ENCODE measurements around the gene CCDC61.

The CCDC61 gene

DNA sequence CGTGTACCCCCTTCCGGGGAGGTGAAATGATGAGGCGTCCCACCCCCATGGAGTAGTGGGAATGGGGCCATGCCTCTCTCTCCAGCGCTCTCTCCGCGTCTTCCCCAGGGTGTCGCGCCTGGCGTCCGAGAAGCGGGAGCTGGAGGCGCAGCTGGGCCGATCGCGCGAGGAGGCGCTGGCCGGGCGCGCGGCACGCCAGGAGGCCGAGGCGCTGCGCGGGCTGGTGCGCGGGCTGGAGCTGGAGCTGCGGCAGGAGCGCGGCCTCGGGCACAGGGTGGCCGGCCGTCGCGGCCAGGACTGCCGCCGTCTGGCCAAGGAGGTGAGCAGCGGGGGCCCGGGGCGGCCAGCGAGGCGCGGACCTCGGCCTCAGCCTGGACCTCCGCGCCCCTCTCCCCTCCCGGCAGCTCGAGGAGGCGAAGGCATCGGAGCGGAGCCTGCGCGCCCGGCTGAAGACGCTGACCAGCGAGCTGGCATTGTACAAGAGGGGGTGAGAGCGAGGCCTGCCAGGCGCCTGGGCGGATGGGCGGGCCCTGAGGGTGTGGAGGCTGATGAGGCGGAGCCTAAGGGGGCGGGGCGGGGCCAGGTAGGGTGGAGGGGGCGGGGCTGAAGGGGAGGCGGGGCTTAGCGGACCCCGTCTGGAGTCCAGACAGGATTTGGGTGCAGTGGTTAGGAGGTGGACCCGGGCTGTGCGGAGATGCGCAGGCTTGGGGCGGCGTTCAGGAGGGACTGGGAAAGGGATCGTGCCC, 19.8 kb downstream of the CCDC61 start:
- Histone ChIP-seq H3K9ac (ENCODE audit: low read length in 5 of 5) (peak overlapping the region in 2 of 5 donors; percentile 35), H3K27me3 (ENCODE audit: control insufficient read depth in 5 of 5, insufficient read depth in 4 of 5, low read length in 5 of 5) (peaks cover 15 to 22% (median 16%) of the 10 kb centered on the region in 5 donors), H3K27ac (ENCODE audit: low read depth, low read length) (no peak overlapping the region), H3K9me3 (ENCODE audit: control insufficient read depth in 5 of 5, low read length in 5 of 5) (no peaks in the 10 kb centered on the region), H3K4me3 (ENCODE audit: low read depth in 1 of 5, low read length in 5 of 5) (peak overlapping the region in 1 of 5 donors; percentile 42), H3K36me3 (ENCODE audit: control insufficient read depth in 5 of 5, insufficient read depth in 5 of 5, low read length in 5 of 5) (peaks cover 0 to 9% (median 0%) of the 10 kb centered on the region in 5 donors), H3K4me1 (ENCODE audit: control insufficient read depth in 5 of 5, insufficient read depth in 5 of 5, low read length in 5 of 5) (peaks cover 2 to 25% (median 16%) of the 10 kb centered on the region in 5 donors)

DNA sequence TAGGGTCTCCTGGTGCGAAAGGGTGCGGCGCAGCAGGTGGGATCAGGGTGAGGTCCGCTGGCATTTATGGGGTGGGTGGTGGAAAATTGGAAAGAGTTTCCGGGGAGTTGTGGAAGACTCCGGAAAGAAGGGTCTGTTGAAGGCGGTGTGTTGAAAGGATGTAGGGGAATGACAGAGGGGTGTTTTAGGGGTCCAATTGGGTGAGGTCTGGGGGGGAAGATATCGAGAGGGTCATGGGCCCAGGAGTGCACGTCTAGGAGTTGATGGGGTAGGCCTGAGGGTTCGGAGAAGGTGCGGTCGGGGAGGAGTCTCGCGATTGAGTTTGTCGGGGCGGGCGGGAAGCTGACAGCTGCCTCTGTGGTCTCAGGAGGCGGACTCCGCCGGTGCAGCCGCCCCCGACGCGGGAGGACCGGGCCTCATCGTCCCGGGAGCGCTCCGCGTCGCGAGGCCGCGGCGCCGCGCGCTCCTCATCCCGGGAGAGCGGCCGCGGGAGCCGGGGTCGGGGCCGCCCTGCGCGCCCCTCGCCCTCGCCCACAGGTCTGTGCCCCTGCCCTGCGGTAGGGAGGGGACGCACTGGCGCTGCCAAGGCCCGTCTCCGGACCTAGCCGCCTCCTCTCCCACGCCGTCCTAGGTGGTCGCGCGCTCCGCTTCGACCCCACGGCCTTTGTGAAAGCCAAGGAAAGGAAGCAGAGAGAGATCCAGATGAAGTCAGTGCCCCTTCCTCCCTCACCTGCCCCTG, 20.6 kb downstream of the CCDC61 start:
- H3K27ac ChIP-seq (ENCODE audit: low read depth, low read length) = no peak overlapping the region
- H3K4me3 ChIP-seq (ENCODE audit: low read depth in 1 of 5, low read length in 5 of 5) = peak overlapping the region; percentile 72 to 92 (median 86)

DNA sequence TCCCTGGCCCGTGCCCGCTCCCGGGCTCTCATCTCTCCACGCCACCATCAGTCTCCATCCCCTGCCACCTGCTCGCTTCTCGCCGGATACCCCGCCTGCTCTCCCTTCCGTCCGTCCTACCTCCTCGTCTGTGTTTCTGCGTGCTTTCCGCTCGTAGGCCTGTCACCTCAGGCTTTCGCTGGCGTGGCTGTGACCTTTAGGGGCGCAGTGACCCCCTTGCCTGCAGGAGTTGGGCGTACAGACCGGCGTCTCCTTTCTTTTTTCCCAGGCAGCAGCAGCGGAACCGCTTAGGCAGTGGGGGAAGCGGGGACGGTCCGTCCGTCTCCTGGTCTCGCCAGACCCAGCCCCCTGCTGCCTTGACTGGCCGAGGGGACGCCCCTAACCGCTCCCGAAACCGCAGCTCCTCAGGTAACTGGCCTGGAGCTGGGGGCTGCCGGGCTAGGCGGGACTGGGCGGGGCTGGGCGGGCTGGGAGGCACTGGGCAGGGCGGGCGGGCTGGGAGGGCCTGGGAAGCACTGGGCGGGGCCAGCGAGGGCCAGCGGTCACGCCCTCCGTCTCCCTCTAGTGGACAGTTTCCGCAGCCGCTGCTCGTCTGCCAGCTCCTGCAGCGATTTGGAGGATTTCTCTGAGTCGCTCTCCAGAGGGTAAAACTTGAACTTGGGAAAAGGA, 21.3 kb downstream of the CCDC61 start:
- H3K9ac ChIP-seq (ENCODE audit: low read length in 5 of 5) = peak overlapping the region in 4 of 5 donors; percentile 16 to 80 (median 70)

More for the DNA sequence above, 20.6 kb downstream of the CCDC61 start:
- H3K9me3 ChIP-seq (ENCODE audit: control insufficient read depth in 5 of 5, low read length in 5 of 5) = no peaks in the 10 kb centered on the region
- H3K9ac ChIP-seq (ENCODE audit: low read length in 5 of 5) = peak overlapping the region in 4 of 5 donors; percentile 16 to 80 (median 70)
- peaks cover 2 to 25% (median 16%) of the 10 kb centered on the region in 5 donors for H3K4me1 ChIP-seq (ENCODE audit: control insufficient read depth in 5 of 5, insufficient read depth in 5 of 5, low read length in 5 of 5)
- peaks cover 0 to 9% (median 0%) of the 10 kb centered on the region in 5 donors for H3K36me3 ChIP-seq (ENCODE audit: control insufficient read depth in 5 of 5, insufficient read depth in 5 of 5, low read length in 5 of 5)
- peaks cover 15 to 22% (median 16%) of the 10 kb centered on the region in 5 donors for H3K27me3 ChIP-seq (ENCODE audit: control insufficient read depth in 5 of 5, insufficient read depth in 4 of 5, low read length in 5 of 5)

DNA sequence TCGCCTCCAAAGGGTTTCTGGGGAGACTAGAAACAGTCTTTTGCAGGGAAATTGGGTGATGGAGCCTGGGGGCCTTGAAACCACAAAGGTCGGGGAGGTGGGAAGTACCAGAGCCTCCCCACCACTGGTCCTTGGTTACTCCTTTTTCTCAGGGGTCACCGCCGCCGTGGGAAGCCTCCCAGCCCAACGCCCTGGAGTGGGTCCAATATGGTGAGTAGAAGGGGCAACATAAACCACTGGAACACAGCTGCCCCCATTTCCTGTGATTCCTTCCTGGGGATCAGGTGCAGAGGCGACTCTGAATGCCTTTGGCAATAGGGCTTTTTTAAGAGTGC, 21.8 kb downstream of the CCDC61 start:
- H3K9ac ChIP-seq (ENCODE audit: low read length in 5 of 5) = no peak overlapping the region
- H3K36me3 ChIP-seq (ENCODE audit: control insufficient read depth in 5 of 5, insufficient read depth in 5 of 5, low read length in 5 of 5) = peaks cover 0 to 6% (median 0%) of the 10 kb centered on the region in 5 donors
- H3K27me3 ChIP-seq (ENCODE audit: control insufficient read depth in 5 of 5, insufficient read depth in 4 of 5, low read length in 5 of 5) = peaks cover 15 to 27% (median 20%) of the 10 kb centered on the region in 5 donors
- H3K4me1 ChIP-seq (ENCODE audit: control insufficient read depth in 5 of 5, insufficient read depth in 5 of 5, low read length in 5 of 5) = peaks cover 2 to 25% (median 16%) of the 10 kb centered on the region in 5 donors
- no peaks in the 10 kb centered on the region for H3K9me3 ChIP-seq (ENCODE audit: control insufficient read depth in 5 of 5, low read length in 5 of 5)
- H3K27ac ChIP-seq (ENCODE audit: low read depth, low read length) = no peak overlapping the region
- no peak overlapping the region for H3K4me3 ChIP-seq (ENCODE audit: low read depth in 1 of 5, low read length in 5 of 5)

More for the DNA sequence above, 21.3 kb downstream of the CCDC61 start:
- Histone ChIP-seq H3K9me3 (ENCODE audit: control insufficient read depth in 5 of 5, low read length in 5 of 5) (no peaks in the 10 kb centered on the region), H3K4me3 (ENCODE audit: low read depth in 1 of 5, low read length in 5 of 5) (peak overlapping the region; percentile 72 to 92 (median 86)), H3K4me1 (ENCODE audit: control insufficient read depth in 5 of 5, insufficient read depth in 5 of 5, low read length in 5 of 5) (peaks cover 2 to 25% (median 16%) of the 10 kb centered on the region in 5 donors), H3K27me3 (ENCODE audit: control insufficient read depth in 5 of 5, insufficient read depth in 4 of 5, low read length in 5 of 5) (peaks cover 15 to 22% (median 16%) of the 10 kb centered on the region in 5 donors), H3K36me3 (ENCODE audit: control insufficient read depth in 5 of 5, insufficient read depth in 5 of 5, low read length in 5 of 5) (peaks cover 0 to 6% (median 0%) of the 10 kb centered on the region in 5 donors), H3K27ac (ENCODE audit: low read depth, low read length) (no peak overlapping the region)

DNA sequence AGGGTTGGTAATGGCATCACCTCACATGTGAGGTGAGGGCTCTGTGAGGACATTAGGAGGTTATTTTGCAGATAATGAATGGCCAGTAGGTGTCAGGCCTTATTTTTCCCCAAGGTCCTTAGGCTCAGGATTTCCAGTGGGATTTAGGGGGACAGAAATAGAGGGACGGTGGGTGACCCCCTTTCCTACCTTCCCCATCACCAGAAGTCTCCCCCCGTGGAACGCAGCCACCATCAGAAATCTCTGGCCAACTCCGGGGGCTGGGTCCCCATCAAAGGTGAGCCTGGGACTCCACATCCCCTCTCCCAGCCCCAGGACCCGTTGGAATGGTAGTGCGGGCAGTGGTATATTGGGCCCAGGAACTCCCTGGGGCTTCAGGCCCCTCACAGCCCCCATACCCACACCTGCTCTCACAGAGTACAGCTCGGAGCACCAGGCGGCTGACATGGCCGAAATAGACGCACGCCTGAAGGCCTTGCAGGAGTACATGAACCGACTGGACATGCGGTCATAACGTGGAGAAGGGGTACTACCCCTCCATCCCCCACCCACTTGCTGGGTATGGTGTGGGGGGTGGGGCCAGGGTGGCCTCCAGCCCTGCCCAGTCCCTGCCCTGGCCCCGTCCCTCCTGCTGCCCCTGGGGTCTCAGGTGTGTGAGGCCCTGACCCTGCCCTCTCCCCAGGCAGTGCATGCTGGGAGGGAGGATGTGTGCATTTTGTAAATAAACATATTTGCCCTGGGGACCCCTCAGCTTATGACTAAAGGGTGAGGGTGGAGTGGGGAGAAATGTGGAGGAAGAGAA, 22.8 kb downstream of the CCDC61 start:
- no peak overlapping the region for H3K9ac ChIP-seq (ENCODE audit: low read length in 5 of 5)
- peaks cover 2 to 25% (median 16%) of the 10 kb centered on the region in 5 donors for H3K4me1 ChIP-seq (ENCODE audit: control insufficient read depth in 5 of 5, insufficient read depth in 5 of 5, low read length in 5 of 5)

DNA sequence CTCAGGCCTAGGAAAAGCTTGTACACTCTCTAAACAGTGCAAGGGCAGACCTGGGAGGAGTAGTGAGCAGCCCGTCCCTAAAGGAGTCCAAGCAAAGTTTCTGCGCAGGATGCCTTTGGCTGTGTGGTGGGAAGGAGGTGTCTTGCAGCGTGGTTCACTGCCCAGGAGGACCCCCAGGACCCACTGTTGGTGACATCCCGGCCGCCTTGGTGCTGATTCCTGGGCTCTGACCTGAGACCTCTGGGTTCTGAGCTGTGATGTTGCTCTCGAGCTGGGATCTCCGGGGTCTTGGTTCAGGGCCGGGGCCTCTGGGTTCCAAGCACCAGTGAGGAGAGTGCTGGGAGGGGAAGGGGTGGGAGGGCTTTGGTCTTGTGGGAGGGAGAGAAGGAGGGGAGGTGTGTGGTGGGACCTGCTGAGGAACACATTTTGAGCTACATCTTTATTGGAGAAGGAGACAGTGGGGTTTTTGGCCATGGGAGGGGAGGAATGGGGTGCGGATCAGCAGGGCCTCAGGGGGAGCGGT, 23.5 kb downstream of the CCDC61 start:
- H3K9me3 ChIP-seq (ENCODE audit: control insufficient read depth in 5 of 5, low read length in 5 of 5) = no peaks in the 10 kb centered on the region
- H3K27me3 ChIP-seq (ENCODE audit: control insufficient read depth in 5 of 5, insufficient read depth in 4 of 5, low read length in 5 of 5) = peaks cover 22 to 36% (median 34%) of the 10 kb centered on the region in 5 donors
- H3K4me1 ChIP-seq (ENCODE audit: control insufficient read depth in 5 of 5, insufficient read depth in 5 of 5, low read length in 5 of 5) = peaks cover 2 to 25% (median 16%) of the 10 kb centered on the region in 5 donors
- no peak overlapping the region for H3K4me3 ChIP-seq (ENCODE audit: low read depth in 1 of 5, low read length in 5 of 5)
- H3K9ac ChIP-seq (ENCODE audit: low read length in 5 of 5) = no peak overlapping the region
- peaks cover 0 to 6% (median 0%) of the 10 kb centered on the region in 5 donors for H3K36me3 ChIP-seq (ENCODE audit: control insufficient read depth in 5 of 5, insufficient read depth in 5 of 5, low read length in 5 of 5)
- H3K27ac ChIP-seq (ENCODE audit: low read depth, low read length) = no peak overlapping the region

More for the DNA sequence above, 22.8 kb downstream of the CCDC61 start:
- Histone ChIP-seq H3K4me3 (ENCODE audit: low read depth in 1 of 5, low read length in 5 of 5) (no peak overlapping the region), H3K9me3 (ENCODE audit: control insufficient read depth in 5 of 5, low read length in 5 of 5) (no peaks in the 10 kb centered on the region), H3K27me3 (ENCODE audit: control insufficient read depth in 5 of 5, insufficient read depth in 4 of 5, low read length in 5 of 5) (peaks cover 21 to 33% (median 29%) of the 10 kb centered on the region in 5 donors), H3K36me3 (ENCODE audit: control insufficient read depth in 5 of 5, insufficient read depth in 5 of 5, low read length in 5 of 5) (peaks cover 0 to 6% (median 0%) of the 10 kb centered on the region in 5 donors), H3K27ac (ENCODE audit: low read depth, low read length) (no peak overlapping the region)

DNA sequence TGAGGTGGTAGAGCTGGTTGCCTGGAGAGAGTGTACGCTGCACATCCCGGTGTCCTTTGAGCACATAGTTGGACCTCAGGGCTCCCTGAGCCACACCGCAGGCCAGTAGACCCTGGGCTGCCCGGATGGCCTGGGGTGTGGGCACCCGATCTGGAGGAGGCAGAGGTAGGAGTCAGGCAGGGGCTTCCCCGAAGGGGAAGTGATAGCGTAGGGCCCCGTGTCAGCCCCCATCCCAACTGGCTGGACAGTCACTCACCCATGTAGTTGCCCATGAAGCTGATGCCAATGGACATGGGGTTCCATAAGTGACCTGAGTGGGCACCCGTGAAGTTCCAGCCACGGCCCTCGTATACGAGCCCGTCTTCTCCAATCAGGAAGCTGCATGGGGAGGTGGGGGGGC, 24.0 kb downstream of the CCDC61 start:
- no peak overlapping the region for H3K4me3 ChIP-seq (ENCODE audit: low read depth in 1 of 5, low read length in 5 of 5)
- peaks cover 2 to 25% (median 16%) of the 10 kb centered on the region in 5 donors for H3K4me1 ChIP-seq (ENCODE audit: control insufficient read depth in 5 of 5, insufficient read depth in 5 of 5, low read length in 5 of 5)
- no peak overlapping the region for H3K9ac ChIP-seq (ENCODE audit: low read length in 5 of 5)
- no peaks in the 10 kb centered on the region for H3K9me3 ChIP-seq (ENCODE audit: control insufficient read depth in 5 of 5, low read length in 5 of 5)
- peaks cover 0 to 6% (median 0%) of the 10 kb centered on the region in 5 donors for H3K36me3 ChIP-seq (ENCODE audit: control insufficient read depth in 5 of 5, insufficient read depth in 5 of 5, low read length in 5 of 5)
- no peak overlapping the region for H3K27ac ChIP-seq (ENCODE audit: low read depth, low read length)
- peaks cover 22 to 37% (median 36%) of the 10 kb centered on the region in 5 donors for H3K27me3 ChIP-seq (ENCODE audit: control insufficient read depth in 5 of 5, insufficient read depth in 4 of 5, low read length in 5 of 5)

DNA sequence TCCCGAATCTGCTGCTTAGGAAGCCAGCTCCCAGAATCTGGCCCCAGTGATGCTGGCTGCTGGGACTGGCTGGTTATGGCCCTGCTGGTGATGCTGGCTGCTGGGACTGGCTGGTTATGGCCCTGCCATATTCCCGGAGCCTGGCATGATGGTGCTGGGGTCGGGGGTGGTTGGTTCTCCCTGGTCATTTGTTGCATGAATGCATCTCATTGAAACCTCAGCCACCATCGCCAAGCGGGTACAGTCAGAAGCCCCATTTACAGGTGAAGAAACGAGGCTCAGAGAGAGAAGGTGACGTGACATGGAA, 25.5 kb downstream of the CCDC61 start:
- Histone ChIP-seq H3K27ac (ENCODE audit: low read depth, low read length) (no peak overlapping the region), H3K9me3 (ENCODE audit: control insufficient read depth in 5 of 5, low read length in 5 of 5) (no peaks in the 10 kb centered on the region), H3K27me3 (ENCODE audit: control insufficient read depth in 5 of 5, insufficient read depth in 4 of 5, low read length in 5 of 5) (peaks cover 10 to 29% (median 27%) of the 10 kb centered on the region in 5 donors), H3K9ac (ENCODE audit: low read length in 5 of 5) (no peak overlapping the region), H3K36me3 (ENCODE audit: control insufficient read depth in 5 of 5, insufficient read depth in 5 of 5, low read length in 5 of 5) (peaks cover 0 to 6% (median 0%) of the 10 kb centered on the region in 5 donors), H3K4me1 (ENCODE audit: control insufficient read depth in 5 of 5, insufficient read depth in 5 of 5, low read length in 5 of 5) (peaks cover 2 to 14% (median 8%) of the 10 kb centered on the region in 5 donors), H3K4me3 (ENCODE audit: low read depth in 1 of 5, low read length in 5 of 5) (no peak overlapping the region)

DNA sequence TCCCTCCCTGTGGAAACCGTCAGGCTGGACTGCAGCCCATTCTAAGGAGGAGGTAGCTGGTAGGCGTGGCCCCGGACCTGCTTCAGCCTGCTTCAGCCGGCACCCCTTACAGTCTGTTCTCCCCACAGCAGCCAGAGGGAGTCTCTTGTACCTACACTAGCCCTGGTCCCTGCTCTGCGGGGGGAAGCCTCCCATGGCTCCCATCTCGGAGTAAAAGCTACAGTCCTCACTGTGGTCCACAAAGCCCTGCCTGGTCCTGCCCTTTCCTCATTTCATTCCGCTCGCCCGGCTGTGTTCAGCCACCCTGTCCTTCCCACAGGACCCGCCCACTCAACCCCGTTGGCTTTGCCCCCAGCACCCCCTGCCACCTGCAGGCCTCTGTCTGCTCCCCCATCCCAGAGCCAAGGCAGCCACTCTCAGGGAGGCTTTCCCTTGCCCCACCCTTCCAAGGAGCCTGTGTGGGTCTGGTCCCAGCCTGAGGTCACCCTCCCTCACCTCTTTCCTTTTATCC, 26.3 kb downstream of the CCDC61 start:
- Histone ChIP-seq H3K9me3 (ENCODE audit: control insufficient read depth in 5 of 5, low read length in 5 of 5) (no peaks in the 10 kb centered on the region), H3K4me3 (ENCODE audit: low read depth in 1 of 5, low read length in 5 of 5) (no peak overlapping the region), H3K27me3 (ENCODE audit: control insufficient read depth in 5 of 5, insufficient read depth in 4 of 5, low read length in 5 of 5) (peaks cover 7 to 32% (median 29%) of the 10 kb centered on the region in 5 donors), H3K4me1 (ENCODE audit: control insufficient read depth in 5 of 5, insufficient read depth in 5 of 5, low read length in 5 of 5) (peaks cover 0 to 5% (median under 1%) of the 10 kb centered on the region in 5 donors), H3K9ac (ENCODE audit: low read length in 5 of 5) (no peak overlapping the region), H3K36me3 (ENCODE audit: control insufficient read depth in 5 of 5, insufficient read depth in 5 of 5, low read length in 5 of 5) (peaks cover 0 to 6% (median 0%) of the 10 kb centered on the region in 5 donors), H3K27ac (ENCODE audit: low read depth, low read length) (no peak overlapping the region)

All from subcutaneous abdominal adipose tissue (tissue), 5 donors.